Epithelial cell of proximal tubule (primary cell): ENCODE results near the gene ZNF143. TPM values are rescaled to one million over a fixed set of nuclear protein-coding genes. Genes with fewer than 3 reads are reported as not detected.

ENCODE experiments used
- DNase-seq: peaks from one replicate; pipeline ENCODE4 v3.0.0-alpha.2; 2011; ENCODE audit warnings: low read depth
- H3K4me3 ChIP-seq: 2 replicates; pipeline ENCODE4 v1.5.1; 2011; ENCODE audit warnings: low read depth, mild to moderate bottlenecking, low read length
- CTCF ChIP-seq: conservative IDR thresholded peaks from 2 replicates; pipeline ENCODE4 v1.5.1; 2012; ENCODE audit warnings: low read depth, mild to moderate bottlenecking, low read length
- total RNA-seq: library from RNA; depleted of rRNA; stranded (reverse); fragments of >200 nt; gene quantifications from 2 replicates; pipeline ENCODE4 v1.2.3, GENCODE V29; 2015

The ZNF143 gene
- total RNA-seq, 1 donor from 2014 or later: 17.8 TPM

GRCh38 chr11:9459667-9460321, 1.0 kb upstream of the ZNF143 start:
- H3K4me3 ChIP-seq: peak overlapping the region; percentile 76
- no peak for TF ChIP-seq CTCF
- DNase-seq: no peak

DNA sequence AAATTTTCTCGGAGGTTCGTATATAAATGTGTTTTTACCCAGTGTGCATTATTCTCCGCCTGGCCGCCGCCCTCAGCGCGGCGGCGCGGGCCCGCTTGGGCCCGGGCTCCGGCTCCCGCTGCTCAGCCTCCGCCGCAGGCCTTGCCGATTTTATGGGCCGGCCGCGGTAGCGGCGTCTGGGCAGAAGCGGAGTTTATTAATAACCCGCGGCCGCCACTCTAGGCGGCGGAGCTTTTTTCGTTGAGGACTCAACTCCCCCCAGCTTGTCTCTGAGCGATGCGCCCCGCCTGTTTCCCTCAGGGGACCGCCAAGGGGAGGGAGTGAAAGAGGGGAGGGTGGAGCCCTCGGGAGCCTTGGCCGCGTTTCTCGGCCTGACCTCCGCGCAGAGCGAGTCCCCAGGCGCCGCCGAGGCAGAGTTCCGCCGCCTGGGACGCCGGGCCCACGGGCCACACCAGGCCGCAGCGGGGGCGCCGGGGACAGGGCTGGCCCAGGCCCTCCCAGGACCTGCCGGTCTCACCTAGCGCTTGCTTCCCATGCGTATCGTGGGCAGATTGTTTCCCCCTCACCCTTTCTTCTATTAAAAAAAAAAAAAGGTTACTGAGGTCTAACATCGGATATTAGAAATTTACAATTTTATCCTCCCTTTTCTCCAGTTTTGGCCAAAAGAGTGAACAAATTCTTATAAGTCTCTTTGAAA, 399 bp downstream of the ZNF143 start:
- peak overlapping the region; percentile 80 for H3K4me3 ChIP-seq
- TF ChIP-seq CTCF: no peak
- DNase-seq: no peak

DNA sequence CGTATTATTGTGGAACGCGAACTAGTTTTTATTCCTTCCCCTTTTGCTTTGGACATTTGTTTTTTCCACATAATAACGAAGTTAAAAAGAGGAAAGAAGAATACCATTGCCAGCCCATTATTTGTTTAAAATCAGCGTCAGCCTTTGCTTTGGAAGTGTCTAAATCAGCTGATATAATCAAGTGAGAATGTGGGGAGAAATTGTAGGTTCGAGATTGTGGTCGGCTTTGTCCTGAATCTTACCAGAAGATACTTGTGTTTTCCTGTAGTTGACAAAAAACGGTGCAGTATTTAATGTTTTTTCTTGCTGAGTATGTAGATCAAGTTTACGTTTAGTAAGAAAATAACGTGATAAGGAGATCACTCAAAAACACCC, 935 bp downstream of the ZNF143 start:
- DNase-seq: no peak
- no peak for TF ChIP-seq CTCF

GRCh38 chr11:9462172-9462799, 1.5 kb downstream of the ZNF143 start:
- peak overlapping the region; percentile 80 for H3K4me3 ChIP-seq
- DNase-seq: no peak
- no peak for TF ChIP-seq CTCF

More for the DNA sequence above, 935 bp downstream of the ZNF143 start:
- peak overlapping the region; percentile 80 for H3K4me3 ChIP-seq

- TF ChIP-seq CTCF: no peak
- H3K4me3 ChIP-seq: no peak overlapping the region
- DNase-seq: no peak
Measured at GRCh38 chr11:9462806-9463537, 2.2 kb downstream of the ZNF143 start.

DNA sequence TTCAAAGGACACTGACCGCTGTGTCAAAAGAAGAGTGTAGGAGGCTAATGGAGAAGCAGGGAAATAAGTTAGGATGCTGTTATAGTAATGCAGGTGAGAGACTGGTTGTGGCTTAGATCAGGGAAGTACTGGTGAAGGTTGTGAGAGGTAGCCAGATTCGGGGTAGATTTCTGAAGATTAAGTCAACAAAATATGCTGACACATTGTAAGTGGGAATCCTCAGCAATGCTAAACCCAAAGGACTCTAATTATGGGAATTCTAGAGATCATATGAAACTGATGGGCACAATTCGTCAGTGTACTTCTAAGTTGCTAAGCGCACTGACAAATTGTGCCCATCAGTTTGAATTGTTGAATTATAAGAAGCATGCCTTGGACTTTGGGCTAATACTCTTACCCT, 10.0 kb downstream of the ZNF143 start:
- DNase-seq: no peak
- H3K4me3 ChIP-seq: no peak overlapping the region
- TF ChIP-seq CTCF: no peak
